ENCODE measurements around the gene TJAP1.

- TF ChIP-seq CTCF (IDR thresholded peaks at IDR 0.05) (no peak), EZH2phosphoT487 (IDR thresholded peaks at IDR 0.05) (no peak), EZH2 (IDR thresholded peaks at IDR 0.05) (no peak)
Observed at GRCh38 chr6:43433148-43433547, 44.2 kb upstream of the TJAP1 start.

All from neural progenitor cell (in vitro differentiated cells).